Adrenal gland (tissue), 12 donors: ENCODE data around the gene PRODH. TPM values are rescaled to one million over a fixed set of nuclear protein-coding genes. Genes with fewer than 3 reads are reported as not detected.
A peak's percentile ranks its signal among the peaks of the same experiment; 100 is the strongest.
"Not testable (repeated sequence)": the region's sequence is repeated elsewhere in the genome, so short reads cannot be mapped to it uniquely, and the experiment has no call there.

Experiments used
- DNase-seq, 7 donors: peaks; one replicate each; pipeline ENCODE4 v3.0.0-alpha.2; 2019 to 2020
- H3K27ac ChIP-seq, 5 donors: fragments of 200-600 bp; sonication (generic) in 4 of 5; 1 replicate in 3 of 5; 2 replicates in 2 of 5; pipeline versions ENCODE4 v1.5.1 to v1.8.0; 2016 to 2020; ENCODE audit warnings: mild to moderate bottlenecking in 1 of 5
- H3K27me3 ChIP-seq: fragments of 200-600 bp; 2 replicates; pipeline ENCODE4 v1.8.0; 2021
- H3K36me3 ChIP-seq, 2 donors: fragments of 200-600 bp; replicated peaks in 1 of 2; 1 replicate in 1 of 2; 2 replicates in 1 of 2; pipeline versions ENCODE4 v1.5.1 to v1.8.0; 2018 to 2022
- H3K4me1 ChIP-seq, 2 donors: fragments of 200-600 bp; replicated peaks in 1 of 2; 1 replicate in 1 of 2; 2 replicates in 1 of 2; pipeline versions ENCODE4 v1.5.1 to v1.8.0; 2018 to 2021
- H3K4me3 ChIP-seq, 4 donors: fragments of 200-600 bp; sonication (generic) in 3 of 4; one replicate each; pipeline ENCODE4 v1.5.1; 2016 to 2018
- H3K9me3 ChIP-seq, 3 donors: fragments of 200-600 bp; sonication (generic) in 1 of 3; replicated peaks in 1 of 3; 1 replicate in 2 of 3; 2 replicates in 1 of 3; pipeline versions ENCODE4 v1.5.1 to v1.8.0; 2016 to 2021
- POLR2A ChIP-seq, 2 donors: fragments of 450-650 bp; IDR thresholded peaks; one replicate each; pipeline ENCODE4 v1.6.1; 2017; ENCODE audit warnings: antibody characterized with exemption in 2 of 2, mild to moderate bottlenecking in 2 of 2, moderate library complexity in 1 of 2
- WGBS, 4 donors: extraction: QIAGEN DNeasy Blood & Tissue Kit in 2 of 4; methylation state at CpG; one replicate each; pipeline versions ENCODE4 v1.1.5 to v1.1.7; 2013 to 2017; 5-methylcytosine and 5-hydroxymethylcytosine counted together
- intact Hi-C, 2 donors: fragments of 100-400 bp; cut with DNase I; formaldehyde crosslinking; loops; one replicate each; pipeline versions ENCODE4 v1.14.1 to v1.15.0; 2022 to 2023
- polyA plus RNA-seq, 3 donors: library from polyadenylated mRNA; stranded (reverse); fragments of 200-250 nt in 2 of 3; fragments of 350-450 nt in 1 of 3; fragmentation: Illumina TruSeq in 1 of 3; extraction: RNeasy Lipid Tissue Mini Kit (QIAGEN cat#74804) in 1 of 3; gene quantifications; one replicate each; pipeline ENCODE4 v1.2.3, GENCODE V29; 2013 to 2014
- total RNA-seq, 9 donors: library from RNA; depleted of rRNA in 4 of 9; stranded (reverse); fragments of >200 nt in 4 of 9; fragments of 120-200 nt in 1 of 9; fragmentation: NEBNext Ultra II Directional in 1 of 9; extraction: Animal tissue kit (Norgen Biotek cat#: 25700) in 1 of 9; gene quantifications; one replicate each; pipeline versions ENCODE4 v1.1.0 to v1.2.4, GENCODE V29; 2013 to 2023
- TF ChIP-seq, protein P1 (sequence below), 6 experiments: fragments of 450-650 bp in 4 of 6; fragments of 200-600 bp in 2 of 6; sonication (generic) in 1 of 6; IDR thresholded peaks; 1 replicate in 5 of 6; 2 replicates in 1 of 6; pipeline versions ENCODE4 v1.5.1 to v1.8.0; 2016 to 2021; ENCODE audit warnings: antibody characterized with exemption in 6 of 6, mild to moderate bottlenecking in 2 of 6, moderate library complexity in 1 of 6
- donor health status: healthy with polysubstance abuse.
- donor health status: Bipolar disorder and iron deficiency.
- donor health status: DM: yes; HTN: yes; CAD: no.
- donor health status: DM: no; HTN: no; CAD: no.
- donor health status: DM: no; HTN: no; CAD: no.
- donor health status: DM: yes; HTN: yes; CAD: no.

Gene PRODH
- total and polyA plus RNA-seq, 12 donors = 0.28 to 2.7 (median 1.0) TPM; not detected in 4

DNA sequence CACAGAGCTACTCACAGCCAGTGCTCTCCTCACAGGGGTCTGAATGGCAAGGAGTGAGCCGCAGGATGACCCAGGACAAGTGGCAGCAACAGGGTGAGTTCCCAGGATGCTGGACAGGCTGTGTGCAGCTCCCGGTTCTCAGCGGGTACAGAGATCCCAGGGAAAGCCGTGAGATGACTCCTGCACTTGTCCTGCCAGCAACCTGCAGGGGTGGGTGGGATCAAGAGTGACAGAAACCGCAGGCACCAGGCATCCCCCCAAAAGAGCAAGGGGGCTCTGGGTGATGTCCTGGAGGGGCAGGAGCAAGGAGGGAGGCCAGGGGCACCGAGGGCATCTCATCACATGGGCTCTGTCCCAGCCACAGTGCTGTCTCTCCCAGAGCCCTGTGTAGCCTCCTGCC is 15.9 kb upstream of the PRODH start:
- WGBS, 4 donors = 62 to 86% (median 73%) methylated on average over 5 to 6 of the region's 6 CpGs
- intact Hi-C loops = no loop called here

DNA sequence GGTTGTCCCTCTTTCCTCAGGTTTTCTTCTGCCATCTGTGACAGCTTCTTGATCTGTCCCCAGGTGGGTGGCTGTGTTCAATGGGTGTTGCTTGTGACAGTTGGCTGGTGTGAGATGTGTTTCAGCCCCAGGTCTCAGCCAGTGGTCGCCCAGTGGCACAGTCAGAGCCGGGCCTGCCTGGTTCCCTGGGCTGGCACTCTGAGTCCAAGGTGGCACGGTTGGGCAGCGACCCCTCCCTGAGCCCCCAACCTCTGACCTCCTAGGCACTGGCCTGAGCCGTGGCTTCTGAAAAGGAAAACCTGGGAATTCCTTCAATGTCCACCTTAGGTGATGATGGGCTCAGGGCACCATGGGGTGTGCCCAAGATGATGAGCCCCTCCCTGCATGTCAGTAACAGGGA is 14.0 kb upstream of the PRODH start:
- no peaks in the 10 kb centered on the region for H3K9me3 ChIP-seq
- DNase-seq = peak in 4 of 7 donors; percentile 3 to 45 (median 4)
- no peaks in the 10 kb centered on the region for H3K36me3 ChIP-seq
- no peaks in the 10 kb centered on the region for H3K27me3 ChIP-seq
- 70 to 83% (median 79%) methylated on average over 1 to 5 of the region's 5 CpGs for WGBS, 4 donors
- intact Hi-C loops = no loop called here
- no peak overlapping the region for H3K27ac ChIP-seq
- no peak overlapping the region for H3K4me3 ChIP-seq
- no peaks in the 10 kb centered on the region for H3K4me1 ChIP-seq
- no peak for TF ChIP-seq POLR2A (IDR thresholded peaks at IDR 0.05)
- TF ChIP-seq, protein P1, sequence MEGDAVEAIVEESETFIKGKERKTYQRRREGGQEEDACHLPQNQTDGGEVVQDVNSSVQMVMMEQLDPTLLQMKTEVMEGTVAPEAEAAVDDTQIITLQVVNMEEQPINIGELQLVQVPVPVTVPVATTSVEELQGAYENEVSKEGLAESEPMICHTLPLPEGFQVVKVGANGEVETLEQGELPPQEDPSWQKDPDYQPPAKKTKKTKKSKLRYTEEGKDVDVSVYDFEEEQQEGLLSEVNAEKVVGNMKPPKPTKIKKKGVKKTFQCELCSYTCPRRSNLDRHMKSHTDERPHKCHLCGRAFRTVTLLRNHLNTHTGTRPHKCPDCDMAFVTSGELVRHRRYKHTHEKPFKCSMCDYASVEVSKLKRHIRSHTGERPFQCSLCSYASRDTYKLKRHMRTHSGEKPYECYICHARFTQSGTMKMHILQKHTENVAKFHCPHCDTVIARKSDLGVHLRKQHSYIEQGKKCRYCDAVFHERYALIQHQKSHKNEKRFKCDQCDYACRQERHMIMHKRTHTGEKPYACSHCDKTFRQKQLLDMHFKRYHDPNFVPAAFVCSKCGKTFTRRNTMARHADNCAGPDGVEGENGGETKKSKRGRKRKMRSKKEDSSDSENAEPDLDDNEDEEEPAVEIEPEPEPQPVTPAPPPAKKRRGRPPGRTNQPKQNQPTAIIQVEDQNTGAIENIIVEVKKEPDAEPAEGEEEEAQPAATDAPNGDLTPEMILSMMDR (IDR thresholded peaks at IDR 0.05) = no peak

More for the DNA sequence above, 15.9 kb upstream of the PRODH start:
- Histone ChIP-seq H3K27ac (no peak overlapping the region), H3K36me3 (no peaks in the 10 kb centered on the region), H3K4me3 (no peak overlapping the region), H3K27me3 (no peaks in the 10 kb centered on the region), H3K9me3 (no peaks in the 10 kb centered on the region), H3K4me1 (no peaks in the 10 kb centered on the region)
- TF ChIP-seq POLR2A (IDR thresholded peaks at IDR 0.05) = no peak
- TF ChIP-seq, protein P1 (IDR thresholded peaks at IDR 0.05) = no peak
- DNase-seq = peak in 2 of 7 donors; percentile 1 to 6

DNA sequence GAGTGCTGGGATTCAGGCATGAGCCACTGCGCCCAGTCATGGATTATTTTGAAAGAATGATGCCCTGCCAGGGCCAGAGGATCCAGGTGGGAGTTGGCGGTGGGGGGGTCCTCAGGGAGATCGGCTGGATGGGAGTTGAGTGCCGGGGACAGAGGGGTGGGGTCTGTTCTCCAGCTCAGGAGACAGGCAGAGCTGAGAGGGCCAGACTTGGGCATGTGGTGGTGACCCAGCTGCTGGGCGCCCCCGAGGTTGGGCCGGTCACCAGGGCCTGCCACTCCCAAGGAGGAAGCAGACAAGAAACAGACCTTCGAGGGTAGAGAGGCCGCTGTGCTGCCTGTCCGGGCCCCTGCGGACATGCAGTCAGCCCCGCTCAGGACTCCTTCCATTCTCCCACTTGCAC is 11.8 kb upstream of the PRODH start:
- no peak overlapping the region for H3K27ac ChIP-seq
- TF ChIP-seq, protein P1 (IDR thresholded peaks at IDR 0.05) = no peak
- no peak for TF ChIP-seq POLR2A (IDR thresholded peaks at IDR 0.05)
- no peaks in the 10 kb centered on the region for H3K9me3 ChIP-seq
- no peaks in the 10 kb centered on the region for H3K36me3 ChIP-seq
- peak in 3 of 7 donors; percentile 2 to 14 (median 3) for DNase-seq
- no peak overlapping the region for H3K4me3 ChIP-seq
- no peaks in the 10 kb centered on the region for H3K27me3 ChIP-seq
- WGBS, 4 donors = 62 to 69% (median 66%) methylated on average over 11 to 12 of the region's 12 CpGs
- intact Hi-C loops = no loop called here
- no peaks in the 10 kb centered on the region for H3K4me1 ChIP-seq

DNA sequence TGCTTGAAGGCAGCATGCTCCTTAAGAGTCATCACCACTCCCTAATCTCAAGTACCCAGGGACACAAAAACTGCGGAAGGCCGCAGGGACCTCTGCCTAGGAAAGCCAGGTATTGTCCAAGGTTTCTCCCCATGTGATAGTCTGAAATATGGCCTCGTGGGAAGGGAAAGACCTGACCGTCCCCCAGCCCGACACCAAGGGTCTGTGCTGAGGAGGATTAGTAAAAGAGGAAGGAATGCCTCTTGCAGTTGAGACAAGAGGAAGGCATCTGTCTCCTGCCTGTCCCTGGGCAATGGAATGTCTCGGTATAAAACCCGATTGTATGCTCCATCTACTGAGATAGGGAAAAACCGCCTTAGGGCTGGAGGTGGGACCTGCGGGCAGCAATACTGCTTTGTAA is 11.0 kb upstream of the PRODH start:
- H3K27ac ChIP-seq, H3K4me3 ChIP-seq, DNase-seq, H3K4me1 ChIP-seq, intact Hi-C loops, H3K36me3 ChIP-seq, H3K27me3 ChIP-seq, H3K9me3 ChIP-seq: not testable (repeated sequence)
- 46 to 80% (median 77%) methylated on average over 3 to 5 of the region's 9 CpGs; no CpG with 5 or more reads in 1 of the 4 donors for WGBS, 4 donors

DNA sequence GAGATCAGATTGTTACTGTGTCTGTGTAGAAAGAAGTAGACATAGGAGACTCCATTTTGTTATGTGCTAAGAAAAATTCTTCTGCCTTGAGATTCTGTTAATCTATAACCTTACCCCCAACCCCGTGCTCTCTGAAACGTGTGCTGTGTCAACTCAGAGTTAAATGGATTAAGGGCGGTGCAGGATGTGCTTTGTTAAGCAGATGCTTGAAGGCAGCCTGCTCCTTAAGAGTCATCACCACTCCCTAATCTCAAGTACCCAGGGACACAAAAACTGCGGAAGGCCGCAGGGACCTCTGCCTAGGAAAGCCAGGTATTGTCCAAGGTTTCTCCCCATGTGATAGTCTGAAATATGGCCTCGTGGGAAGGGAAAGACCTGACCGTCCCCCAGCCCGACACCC is 2.6 kb upstream of the PRODH start:
- H3K4me3 ChIP-seq, H3K36me3 ChIP-seq, H3K4me1 ChIP-seq, H3K27me3 ChIP-seq, DNase-seq, H3K27ac ChIP-seq, H3K9me3 ChIP-seq, intact Hi-C loops: not testable (repeated sequence)
- WGBS, 4 donors = 53 to 60% methylated on average over 1 to 4 of the region's 8 CpGs; no CpG with 5 or more reads in 2 of the 4 donors

DNA sequence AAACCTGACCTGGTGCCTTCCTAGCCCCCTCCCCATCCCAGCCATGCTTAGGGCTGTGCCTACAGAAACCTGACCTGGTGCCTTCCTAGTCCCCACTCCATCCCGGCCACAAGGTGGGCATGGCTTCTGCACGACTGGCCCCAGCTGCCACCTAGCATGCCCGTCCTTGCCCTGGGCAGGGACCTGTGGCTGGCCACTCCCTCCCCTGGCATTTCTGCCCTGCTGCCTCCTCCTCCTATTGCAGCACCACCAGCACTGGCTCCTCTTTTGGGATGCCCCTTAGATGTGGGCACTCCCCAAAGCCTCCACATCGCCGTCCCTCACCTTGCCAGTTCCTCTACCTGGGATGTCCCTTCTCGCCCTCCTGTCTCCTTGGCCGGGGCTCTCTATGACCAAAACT is 1.4 kb downstream of the PRODH start:
- DNase-seq, H3K4me3 ChIP-seq, H3K4me1 ChIP-seq, H3K9me3 ChIP-seq, H3K27ac ChIP-seq, intact Hi-C loops, H3K36me3 ChIP-seq, H3K27me3 ChIP-seq: not testable (repeated sequence)
- WGBS, 4 donors = no CpG with 5 or more reads among the region's 7 CpGs
